Left lung (tissue), 10 donors: ENCODE data around the gene KDM6B. TPM values are rescaled to one million over a fixed set of nuclear protein-coding genes. Genes with fewer than 3 reads are reported as not detected.
A peak's percentile ranks its signal among the peaks of the same experiment; 100 is the strongest.

ENCODE experiments used
- ATAC-seq: fragments of 200-7000 bp; cut with Tn5 transposase; one replicate; pipeline ENCODE4 v1.9.1; 2020; ENCODE audit warnings: moderate library complexity
- DNase-seq, 4 donors: peaks; one replicate each; pipeline ENCODE4 v3.0.0-alpha.2; 2013 to 2020
- H3K27ac ChIP-seq, 2 donors: fragments of 200-600 bp; sonication (generic) in 1 of 2; one replicate each; pipeline versions ENCODE4 v1.5.0 to v1.8.0; 2020 to 2021
- H3K27me3 ChIP-seq, 2 donors: fragments of 200-600 bp; sonication (generic) in 1 of 2; one replicate each; pipeline versions ENCODE4 v1.5.0 to v1.8.0; 2020 to 2021
- H3K36me3 ChIP-seq, 2 donors: fragments of 200-600 bp; sonication (generic) in 1 of 2; one replicate each; pipeline versions ENCODE4 v1.5.0 to v1.8.0; 2020 to 2021
- H3K4me1 ChIP-seq, 2 donors: fragments of 200-600 bp; one replicate each; pipeline ENCODE4 v1.8.0; 2021
- H3K4me3 ChIP-seq, 2 donors: fragments of 200-600 bp; sonication (generic) in 1 of 2; one replicate each; pipeline versions ENCODE4 v1.5.0 to v1.8.0; 2020 to 2021; ENCODE audit warnings: mild to moderate bottlenecking in 1 of 2
- H3K9me3 ChIP-seq, 2 donors: fragments of 200-600 bp; sonication (generic) in 1 of 2; one replicate each; pipeline versions ENCODE4 v1.5.0 to v1.8.0; 2020 to 2021
- CTCF ChIP-seq, 2 donors: fragments of 200-600 bp; sonication (generic) in 1 of 2; IDR thresholded peaks; one replicate each; pipeline versions ENCODE4 v1.5.0 to v1.8.0; 2021; ENCODE audit warnings: antibody characterized with exemption in 2 of 2
- intact Hi-C, 2 donors: fragments of 100-400 bp; cut with DNase I; formaldehyde crosslinking; loops; one replicate each; pipeline versions ENCODE4 v1.11.2 to v1.14.2; 2022
- polyA plus RNA-seq, 6 donors: library from polyadenylated mRNA; unstranded; fragments of 120-200 nt; gene quantifications; one replicate each; pipeline ENCODE4 v1.2.1, GENCODE V29; 2013; ENCODE audit not compliant: insufficient read length in 6 of 6
- total RNA-seq, 2 donors: library from RNA; stranded (reverse); fragmentation: NEBNext Ultra II Directional; extraction: Animal tissue kit (Norgen Biotek cat#: 25700); gene quantifications; one replicate each; pipeline ENCODE4 v1.2.1, GENCODE V29; 2021
- donor health status: DM: no; HTN: yes; CAD: no.
- donor health status: DM: no; HTN: no; CAD: no.

Gene KDM6B
- total and polyA plus RNA-seq, 8 donors: 20.1 to 49.2 (median 26.9) TPM

DNA sequence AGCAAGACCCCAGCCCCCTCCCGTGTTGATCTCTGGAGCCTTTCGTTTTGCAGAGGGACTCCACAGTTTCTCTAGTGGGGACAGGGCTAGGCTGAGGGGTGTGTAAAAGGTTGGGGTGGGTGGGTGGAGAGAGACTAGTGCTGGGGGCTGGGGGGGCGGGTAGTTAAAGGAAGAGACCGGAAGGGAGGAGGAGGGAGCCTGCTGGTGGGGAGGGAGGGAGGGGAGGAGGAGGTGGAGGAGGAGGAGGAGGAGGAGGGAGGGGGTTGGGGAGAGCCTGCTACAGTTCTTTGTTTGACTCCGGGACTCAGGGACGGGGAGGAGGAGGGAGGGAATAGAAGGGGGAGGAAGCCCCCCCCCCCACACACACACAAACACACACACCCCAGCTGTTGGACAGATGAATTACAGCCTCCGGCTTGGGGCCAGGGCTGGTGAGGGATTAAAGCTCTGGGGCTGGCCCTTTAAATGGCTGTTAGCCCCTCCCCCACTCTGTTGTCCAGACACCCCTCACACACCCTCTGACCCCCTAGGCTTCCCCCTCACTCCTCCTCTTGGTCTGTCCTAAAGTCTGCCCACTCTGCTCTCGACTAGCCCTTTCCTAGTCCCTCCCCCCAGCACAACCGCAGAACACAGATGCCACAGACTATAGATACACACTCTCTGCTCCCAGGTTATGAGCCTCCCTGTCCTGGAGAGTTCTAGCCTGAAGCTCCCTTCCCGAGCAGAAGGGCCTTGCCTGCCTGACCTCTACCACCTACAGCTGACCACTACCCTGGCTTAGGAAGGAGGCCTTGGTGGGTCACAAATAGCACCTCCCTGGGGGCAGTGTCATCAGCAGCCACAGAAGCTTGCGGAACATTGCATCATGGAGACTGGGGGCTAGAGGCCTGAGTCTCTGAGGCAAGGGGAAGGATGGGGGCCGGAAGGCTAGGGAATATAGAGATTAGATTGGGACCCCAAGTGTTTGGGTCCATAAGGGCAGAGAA lies 4.4 kb downstream of the KDM6B start:
- no peak for TF ChIP-seq CTCF (IDR thresholded peaks at IDR 0.05)
- H3K36me3 ChIP-seq: no peaks in the 10 kb centered on the region
- ATAC-seq (no peak), DNase-seq (peak in 2 of 4 donors; percentile 55 to 83)
- H3K9me3 ChIP-seq: no peaks in the 10 kb centered on the region
- peak overlapping the region; percentile 98 to 100 for H3K27ac ChIP-seq
- H3K4me1 ChIP-seq: peaks cover 30 to 59% of the 10 kb centered on the region in 2 donors
- intact Hi-C loops: no loop called here
- no peaks in the 10 kb centered on the region for H3K27me3 ChIP-seq
- peak overlapping the region in 1 of 2 donors; percentile 82 for H3K4me3 ChIP-seq

DNA sequence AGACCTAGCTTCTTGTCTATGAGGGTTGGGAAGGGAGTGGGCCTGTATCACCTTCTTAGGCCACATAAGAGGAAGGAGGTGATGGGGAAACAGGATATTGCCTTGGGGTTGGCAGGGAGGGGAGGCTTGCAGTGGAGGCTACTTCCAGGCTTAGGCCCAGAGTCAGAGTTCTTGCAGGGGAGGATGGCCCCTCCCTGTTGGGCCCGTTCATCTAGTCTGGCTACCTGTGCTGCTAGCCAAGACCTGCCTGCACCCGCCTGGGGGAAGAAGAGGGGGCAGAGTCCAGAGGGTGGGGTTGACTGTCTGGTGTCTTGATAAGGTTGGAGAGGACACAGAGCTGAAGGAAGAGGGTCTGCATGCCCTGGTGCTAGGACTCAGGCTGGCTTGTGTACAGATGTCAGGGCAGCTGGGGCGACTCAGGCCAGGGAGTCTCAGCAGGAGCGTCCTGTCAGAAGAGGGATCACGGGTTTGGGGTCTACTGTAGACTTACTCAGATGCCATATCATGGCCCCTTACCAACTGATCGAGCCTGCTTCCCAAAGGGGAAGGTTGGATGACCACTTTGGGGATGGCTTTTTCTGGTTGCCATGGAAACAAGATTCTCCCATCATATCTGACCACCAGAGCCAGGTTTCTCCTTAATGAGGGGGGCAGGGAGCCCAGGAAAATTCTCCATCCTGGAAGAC lies 5.3 kb downstream of the KDM6B start:
- H3K4me1 ChIP-seq: peaks cover 30 to 54% of the 10 kb centered on the region in 2 donors
- no peaks in the 10 kb centered on the region for H3K36me3 ChIP-seq
- peak in 1 of 4 donors; percentile 51 for DNase-seq
- peak overlapping the region in 1 of 2 donors; percentile 82 for H3K4me3 ChIP-seq
- peak overlapping the region; percentile 53 to 100 for H3K27ac ChIP-seq
- no peak for TF ChIP-seq CTCF (IDR thresholded peaks at IDR 0.05)
- ATAC-seq: no peak
- intact Hi-C loops: no loop called here
- H3K9me3 ChIP-seq: no peaks in the 10 kb centered on the region
- no peaks in the 10 kb centered on the region for H3K27me3 ChIP-seq

GRCh38 chr17:7839876-7840261 lies 5.9 kb downstream of the KDM6B start:
- Histone ChIP-seq H3K36me3 (no peaks in the 10 kb centered on the region), H3K27me3 (no peaks in the 10 kb centered on the region), H3K4me1 (peaks cover 30 to 51% of the 10 kb centered on the region in 2 donors), H3K27ac (peak overlapping the region in 1 of 2 donors; percentile 100), H3K9me3 (no peaks in the 10 kb centered on the region), H3K4me3 (peak overlapping the region in 1 of 2 donors; percentile 82)
- TF ChIP-seq CTCF (IDR thresholded peaks at IDR 0.05): no peak
- intact Hi-C loops: no loop called here
- DNase-seq (peak in 1 of 4 donors; percentile 13), ATAC-seq (no peak)

- peaks cover 0 to 6% of the 10 kb centered on the region in 2 donors for H3K36me3 ChIP-seq
- DNase-seq: no peak
Measured at GRCh38 chr17:7840441-7840840, 6.4 kb downstream of the KDM6B start.

More at GRCh38 chr17:7840441-7840840, 6.4 kb downstream of the KDM6B start:
- Histone ChIP-seq H3K9me3 (no peaks in the 10 kb centered on the region), H3K4me3 (peak overlapping the region in 1 of 2 donors; percentile 82), H3K27me3 (no peaks in the 10 kb centered on the region), H3K27ac (peak overlapping the region; percentile 99 to 100), H3K4me1 (peaks cover 34 to 57% of the 10 kb centered on the region in 2 donors)
- intact Hi-C loops: no loop called here
- ATAC-seq: no peak
- TF ChIP-seq CTCF (IDR thresholded peaks at IDR 0.05): no peak
